ENCODE results near the gene GALT. TPM values are rescaled to one million over a fixed set of nuclear protein-coding genes. Genes with fewer than 3 reads are reported as not detected.

GALT gene
- total RNA-seq, 1 donor, result 36.7 TPM

DNA sequence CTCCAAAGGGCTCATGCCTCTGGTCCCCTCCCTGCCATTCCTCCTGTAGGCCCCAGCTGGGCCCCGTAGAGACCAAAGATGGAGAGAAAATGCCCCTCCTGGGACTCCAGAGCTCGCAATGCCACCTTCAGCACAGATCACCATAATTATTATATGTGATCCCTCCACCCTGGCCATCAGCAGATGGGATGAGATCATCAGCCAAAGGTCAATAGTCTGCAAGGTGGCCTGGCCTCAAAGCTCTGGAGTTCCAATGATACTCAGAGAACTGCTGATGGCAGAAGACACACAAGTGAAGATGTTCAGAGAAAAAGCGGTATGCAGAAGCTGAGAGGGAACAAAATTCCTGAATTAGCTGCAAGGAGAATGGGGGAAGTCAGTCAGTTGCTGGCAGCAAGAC lies 39.6 kb upstream of the GALT start:
- H3K4me3 ChIP-seq (ENCODE audit: low read depth, low read length), result no peak overlapping the region
- DNase-seq (ENCODE audit: low read depth), result no peak
- TF ChIP-seq, protein P1, sequence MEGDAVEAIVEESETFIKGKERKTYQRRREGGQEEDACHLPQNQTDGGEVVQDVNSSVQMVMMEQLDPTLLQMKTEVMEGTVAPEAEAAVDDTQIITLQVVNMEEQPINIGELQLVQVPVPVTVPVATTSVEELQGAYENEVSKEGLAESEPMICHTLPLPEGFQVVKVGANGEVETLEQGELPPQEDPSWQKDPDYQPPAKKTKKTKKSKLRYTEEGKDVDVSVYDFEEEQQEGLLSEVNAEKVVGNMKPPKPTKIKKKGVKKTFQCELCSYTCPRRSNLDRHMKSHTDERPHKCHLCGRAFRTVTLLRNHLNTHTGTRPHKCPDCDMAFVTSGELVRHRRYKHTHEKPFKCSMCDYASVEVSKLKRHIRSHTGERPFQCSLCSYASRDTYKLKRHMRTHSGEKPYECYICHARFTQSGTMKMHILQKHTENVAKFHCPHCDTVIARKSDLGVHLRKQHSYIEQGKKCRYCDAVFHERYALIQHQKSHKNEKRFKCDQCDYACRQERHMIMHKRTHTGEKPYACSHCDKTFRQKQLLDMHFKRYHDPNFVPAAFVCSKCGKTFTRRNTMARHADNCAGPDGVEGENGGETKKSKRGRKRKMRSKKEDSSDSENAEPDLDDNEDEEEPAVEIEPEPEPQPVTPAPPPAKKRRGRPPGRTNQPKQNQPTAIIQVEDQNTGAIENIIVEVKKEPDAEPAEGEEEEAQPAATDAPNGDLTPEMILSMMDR (IDR thresholded peaks at IDR 0.05; ENCODE audit: insufficient read depth, low read depth, low read length), result no peak

DNA sequence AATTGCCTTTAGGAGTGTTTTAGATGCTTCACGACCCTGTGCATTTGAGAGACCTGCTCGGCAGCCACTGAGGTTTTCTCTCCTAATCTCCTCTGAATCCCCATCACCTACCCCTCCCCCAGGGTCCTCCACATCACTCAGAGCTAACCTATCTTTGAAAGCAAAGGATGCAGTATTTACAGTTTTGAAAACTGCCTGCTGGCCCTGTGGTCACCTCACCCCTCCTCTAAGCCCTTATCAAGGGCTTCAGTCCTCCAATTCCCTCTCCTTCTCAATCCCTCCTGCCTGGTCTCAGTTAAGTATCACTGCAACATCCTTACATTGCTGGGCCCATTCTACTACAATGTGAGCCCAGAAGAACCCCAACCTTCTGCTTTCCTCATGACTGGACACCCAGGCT lies 39.1 kb upstream of the GALT start:
- TF ChIP-seq, protein P1 (IDR thresholded peaks at IDR 0.05; ENCODE audit: insufficient read depth, low read depth, low read length), result no peak
- no peak for DNase-seq (ENCODE audit: low read depth)

DNA sequence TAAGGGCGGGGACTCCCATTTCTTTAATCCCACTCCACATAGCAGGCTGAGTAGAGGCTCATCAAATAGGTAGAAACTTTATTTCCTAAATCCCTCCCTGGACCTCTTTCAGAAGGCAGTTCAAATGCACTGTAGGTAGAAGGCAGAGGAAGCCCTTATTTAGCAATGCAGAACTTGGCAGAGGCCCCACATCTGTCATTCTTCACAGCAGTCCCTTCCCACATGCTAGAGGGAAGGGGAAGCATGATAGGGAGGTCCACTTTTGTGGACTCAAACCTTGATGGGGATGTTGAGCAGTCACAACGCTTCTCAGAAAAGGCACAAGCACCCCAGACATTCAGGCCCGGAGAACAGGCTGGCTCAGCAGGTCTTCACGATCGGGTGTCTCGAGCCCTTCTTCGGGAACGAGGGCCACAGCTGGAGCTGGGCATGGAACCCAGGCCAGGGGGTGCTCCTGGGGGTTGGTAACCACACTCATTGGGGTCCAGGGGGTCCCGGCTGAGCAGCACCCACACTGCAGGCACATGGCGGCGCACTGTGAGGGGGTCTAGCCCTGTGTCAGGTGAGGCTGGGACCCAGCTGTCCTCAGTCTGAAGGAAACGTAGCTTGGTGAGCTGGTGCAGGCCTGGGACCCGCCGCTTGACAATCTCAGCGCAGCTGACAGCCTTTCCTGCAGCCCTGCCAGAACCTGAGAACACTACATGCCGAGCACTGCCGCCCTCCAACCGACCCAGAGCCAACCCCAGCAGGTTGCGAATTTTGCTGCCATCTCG lies 35.9 kb upstream of the GALT start:
- DNase-seq (ENCODE audit: low read depth), result no peak
- peak overlapping the region; percentile 82 for H3K4me3 ChIP-seq (ENCODE audit: low read depth, low read length)
- TF ChIP-seq, protein P1 (IDR thresholded peaks at IDR 0.05; ENCODE audit: insufficient read depth, low read depth, low read length), result no peak

More for the DNA sequence above, 39.1 kb upstream of the GALT start:
- no peak overlapping the region for H3K4me3 ChIP-seq (ENCODE audit: low read depth, low read length)

DNA sequence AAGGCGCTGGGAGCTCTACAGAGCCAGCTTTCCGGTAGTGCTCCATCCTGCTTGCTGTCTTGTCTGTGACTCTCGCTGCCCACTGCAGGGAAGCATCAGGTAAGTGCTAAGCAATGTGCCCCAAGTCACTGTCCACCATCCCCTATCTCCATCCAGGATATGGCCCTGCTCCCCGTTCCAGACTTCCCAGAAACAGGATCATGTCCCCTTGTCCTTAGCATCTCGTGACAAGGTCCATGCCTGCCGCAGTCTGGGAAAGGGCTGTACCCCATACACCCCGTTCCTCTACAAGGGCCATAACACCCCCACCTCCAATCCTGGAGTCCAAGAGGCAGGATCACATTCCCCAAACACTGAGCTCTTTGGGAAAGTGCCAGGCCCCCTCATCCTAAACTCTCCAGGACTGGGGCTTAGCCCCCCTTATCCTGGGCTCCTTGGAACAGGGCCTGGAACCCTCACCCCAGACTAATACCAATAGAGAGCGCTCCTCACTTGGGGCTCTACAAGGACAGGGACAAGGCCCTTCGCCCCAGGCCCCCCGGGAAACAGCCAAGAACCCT lies 35.1 kb upstream of the GALT start:
- peak overlapping the region; percentile 82 for H3K4me3 ChIP-seq (ENCODE audit: low read depth, low read length)
- no peak for DNase-seq (ENCODE audit: low read depth)
- TF ChIP-seq, protein P1 (IDR thresholded peaks at IDR 0.05; ENCODE audit: insufficient read depth, low read depth, low read length), result no peak

DNA sequence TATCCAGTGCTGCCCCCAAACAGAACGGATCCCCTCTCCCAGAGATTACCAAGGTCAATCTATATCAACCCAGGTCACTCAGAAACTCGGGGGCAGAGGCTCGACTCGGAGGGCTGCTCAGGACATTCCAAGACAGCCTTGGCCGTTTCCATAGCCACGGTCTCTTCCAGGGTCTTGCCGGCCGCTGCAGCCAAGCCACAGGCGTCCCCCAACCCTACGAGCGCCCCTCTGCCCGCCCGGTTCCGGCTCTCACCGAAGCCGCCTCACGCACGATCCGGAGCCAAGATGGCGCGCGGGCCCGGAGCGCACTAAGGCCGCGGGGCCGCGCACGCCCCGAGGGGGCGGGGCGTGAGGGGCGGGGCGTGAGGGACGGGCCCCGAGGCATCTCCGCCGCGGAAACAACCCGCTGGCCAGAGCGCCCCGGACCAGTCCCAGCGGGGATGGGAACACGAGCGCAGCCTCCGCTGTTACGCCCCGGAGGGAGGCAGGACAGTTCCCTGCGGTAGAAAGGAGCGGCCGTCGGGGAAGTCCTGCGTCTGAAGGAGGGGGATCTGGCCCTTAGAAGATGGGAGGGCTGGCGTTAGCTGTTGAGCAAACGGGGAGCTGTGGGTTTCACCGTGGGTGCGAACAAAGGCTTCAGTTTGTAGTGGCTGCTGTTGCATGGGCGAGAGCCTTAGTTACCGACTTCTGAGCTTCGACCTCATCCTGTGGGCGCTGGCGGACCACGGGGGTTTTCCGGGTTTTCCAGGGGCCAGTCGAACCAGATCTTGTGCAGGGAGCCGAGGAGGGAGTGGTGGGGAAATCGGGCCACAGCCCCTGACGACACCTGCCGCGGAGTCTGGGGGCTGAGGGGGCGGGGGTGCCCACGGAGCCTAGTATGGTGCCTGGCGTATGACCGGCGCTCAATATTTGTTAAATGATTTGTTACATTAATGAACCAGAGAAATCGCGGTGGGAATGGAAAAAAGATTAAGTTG lies 34.4 kb upstream of the GALT start, which contains the start of gene RPP25L:
RPP25L (minus strand) TSS at position 287 of the 977 bp plus-strand sequence. CDS start 801 bp downstream, outside the sequence.
- TF ChIP-seq, protein P1 (IDR thresholded peaks at IDR 0.05; ENCODE audit: insufficient read depth, low read depth, low read length), result no peak
- H3K4me3 ChIP-seq (ENCODE audit: low read depth, low read length), result peak within 1 kb of the TSS; percentile 82
- peak; percentile 84 for DNase-seq (ENCODE audit: low read depth)

DNA sequence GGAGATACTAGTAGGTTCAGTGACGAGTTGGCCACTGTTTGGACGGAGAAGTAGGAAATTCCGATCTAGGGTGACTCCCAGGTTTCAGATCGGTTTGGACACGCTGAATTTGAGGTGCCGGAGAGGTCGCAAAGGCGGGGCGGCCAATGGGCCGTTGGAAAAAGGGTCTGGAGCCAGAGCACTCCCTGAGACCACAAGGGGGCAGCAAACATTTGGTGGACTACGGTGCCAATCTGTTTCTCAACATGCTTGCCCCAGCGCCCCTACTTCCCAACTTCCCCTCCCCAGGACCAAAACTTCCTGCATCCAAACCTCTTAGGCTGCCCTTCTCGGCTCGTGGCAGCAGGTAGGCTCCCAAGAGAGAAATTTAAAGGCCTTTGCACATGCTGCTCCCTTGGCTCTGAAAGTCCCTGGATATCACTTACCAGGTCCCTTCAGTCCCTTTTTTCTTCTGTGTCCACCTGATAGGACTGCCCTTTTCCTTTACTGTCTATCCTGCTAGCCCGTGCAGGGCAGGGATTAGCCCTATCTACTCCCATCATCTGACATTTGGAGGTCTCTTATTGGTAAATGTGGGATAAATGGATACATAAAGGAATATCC lies 33.6 kb upstream of the GALT start:
- TF ChIP-seq, protein P1 (IDR thresholded peaks at IDR 0.05; ENCODE audit: insufficient read depth, low read depth, low read length), result peak; percentile 84
- H3K4me3 ChIP-seq (ENCODE audit: low read depth, low read length), result peak overlapping the region; percentile 82
- peak; percentile 67 for DNase-seq (ENCODE audit: low read depth)
